GM21390 (cell line): ENCODE measurements around the gene PXDN.
"Not testable (repeated sequence)": the region's sequence is repeated elsewhere in the genome, so short reads cannot be mapped to it uniquely, and the experiment has no call there.

Experiments used
- ATAC-seq: cut with Tn5 transposase; IDR thresholded peaks from one replicate; pipeline ENCODE4 v1.9.1; 2021; ENCODE audit not compliant: unreplicated experiment

PXDN gene

DNA sequence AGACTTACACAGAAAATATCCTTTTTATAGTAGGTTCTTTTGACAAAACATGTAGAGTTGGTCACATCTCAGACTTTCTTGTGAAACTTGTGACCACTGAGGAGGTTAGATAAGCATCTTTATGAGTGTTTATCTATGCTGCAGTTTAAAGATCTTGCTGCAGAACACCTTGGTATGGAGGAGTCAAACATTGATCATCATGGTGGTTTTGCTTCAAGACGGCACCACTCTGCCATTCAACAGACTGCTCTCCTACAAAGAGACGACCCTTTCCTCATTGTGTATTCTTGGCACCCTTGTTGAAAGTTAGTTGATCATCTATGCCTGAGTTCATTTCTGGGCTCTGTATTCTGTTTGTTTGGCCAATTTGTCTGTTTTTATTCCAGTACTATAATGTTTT lies 20.0 kb downstream of the PXDN start:
- not testable (repeated sequence) for ATAC-seq

DNA sequence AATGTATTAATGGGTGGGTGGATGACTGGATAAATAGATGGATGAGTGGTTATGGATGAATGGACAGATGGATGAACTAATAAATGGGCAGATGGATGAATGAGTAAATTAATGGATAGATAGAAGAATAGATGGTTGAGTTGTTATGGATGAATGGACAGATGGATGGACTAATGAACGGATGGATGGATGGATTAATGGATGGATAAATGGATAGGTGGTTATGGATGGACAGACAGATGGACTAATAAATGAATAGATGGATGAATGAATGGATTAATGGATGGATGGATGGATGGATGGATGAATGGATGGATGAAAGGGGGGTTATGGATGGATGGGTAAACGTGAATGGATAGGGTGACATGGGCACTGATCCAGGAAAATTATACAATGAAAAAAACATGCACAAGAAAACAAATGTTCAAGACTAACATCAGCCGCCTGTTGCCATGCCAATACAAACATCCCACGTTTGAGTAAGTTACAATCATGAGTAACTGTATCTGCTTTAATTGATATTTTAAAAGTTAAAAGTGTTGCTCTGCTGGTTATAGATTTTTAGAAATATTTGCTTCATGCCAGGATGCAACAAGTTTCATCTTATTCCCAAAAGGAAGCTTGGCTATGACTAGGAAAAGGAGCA lies 20.8 kb downstream of the PXDN start:
- no peak for ATAC-seq

DNA sequence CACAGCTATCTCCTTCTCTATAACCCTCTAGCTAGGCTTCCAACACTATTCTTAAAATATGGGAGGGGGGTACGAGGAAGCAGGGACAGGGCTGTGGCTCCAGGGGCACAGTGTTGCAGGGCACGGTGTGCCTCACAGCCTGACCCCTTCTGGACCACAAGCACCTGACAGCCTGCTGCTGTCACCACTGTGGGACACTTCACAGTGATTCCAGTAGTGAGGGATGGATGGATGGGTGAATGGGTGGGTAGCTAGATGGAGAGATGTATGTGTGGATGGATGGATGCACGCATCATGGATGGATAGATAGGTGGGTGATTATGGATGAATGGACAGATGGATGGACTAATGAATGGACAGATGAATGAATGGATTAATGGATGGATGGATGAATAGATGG lies 21.6 kb downstream of the PXDN start:
- no peak for ATAC-seq

DNA sequence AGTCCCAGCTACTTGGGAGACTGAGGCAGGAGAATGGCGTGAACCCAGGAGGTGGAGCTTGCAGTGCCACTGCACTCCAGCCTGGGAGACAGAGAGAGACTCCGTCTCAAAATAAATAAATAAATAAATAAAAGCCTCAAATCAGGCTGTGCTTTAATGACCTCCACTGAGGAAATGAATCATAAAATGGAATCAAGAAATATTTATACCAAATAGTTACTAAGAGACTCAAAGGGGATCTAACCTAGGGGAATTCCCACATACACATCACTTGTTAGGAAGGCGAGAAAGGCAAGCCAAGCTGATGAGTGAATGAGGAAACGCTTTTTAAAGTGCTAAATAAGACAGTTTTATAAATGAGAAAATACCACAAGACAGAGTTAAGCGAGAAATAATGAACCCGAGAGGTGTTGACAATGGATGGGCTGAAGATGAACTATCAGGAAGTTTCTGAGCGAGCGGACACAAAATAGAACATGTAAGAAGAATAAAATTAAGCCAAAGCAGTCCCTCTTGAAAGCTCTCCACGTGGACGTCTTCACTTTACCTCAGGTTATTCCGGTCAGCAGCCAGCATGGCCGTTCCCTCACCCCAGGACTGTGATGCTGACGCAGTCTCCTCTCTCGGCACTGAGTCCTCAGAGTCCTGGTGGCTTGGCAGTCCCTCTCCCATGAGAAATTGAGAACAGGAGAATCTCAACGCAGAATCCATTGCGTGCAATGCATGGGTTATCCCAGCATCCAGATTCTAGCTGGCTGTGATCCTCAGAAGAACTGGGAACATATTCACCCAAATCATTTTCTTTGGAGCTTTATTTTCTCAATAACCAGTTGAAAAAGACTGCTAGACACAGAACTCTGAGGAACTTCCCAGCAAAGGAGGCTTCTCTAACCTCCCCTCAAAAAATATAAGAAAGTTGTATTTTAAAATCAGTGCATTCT lies 22.3 kb downstream of the PXDN start:
- no peak for ATAC-seq

DNA sequence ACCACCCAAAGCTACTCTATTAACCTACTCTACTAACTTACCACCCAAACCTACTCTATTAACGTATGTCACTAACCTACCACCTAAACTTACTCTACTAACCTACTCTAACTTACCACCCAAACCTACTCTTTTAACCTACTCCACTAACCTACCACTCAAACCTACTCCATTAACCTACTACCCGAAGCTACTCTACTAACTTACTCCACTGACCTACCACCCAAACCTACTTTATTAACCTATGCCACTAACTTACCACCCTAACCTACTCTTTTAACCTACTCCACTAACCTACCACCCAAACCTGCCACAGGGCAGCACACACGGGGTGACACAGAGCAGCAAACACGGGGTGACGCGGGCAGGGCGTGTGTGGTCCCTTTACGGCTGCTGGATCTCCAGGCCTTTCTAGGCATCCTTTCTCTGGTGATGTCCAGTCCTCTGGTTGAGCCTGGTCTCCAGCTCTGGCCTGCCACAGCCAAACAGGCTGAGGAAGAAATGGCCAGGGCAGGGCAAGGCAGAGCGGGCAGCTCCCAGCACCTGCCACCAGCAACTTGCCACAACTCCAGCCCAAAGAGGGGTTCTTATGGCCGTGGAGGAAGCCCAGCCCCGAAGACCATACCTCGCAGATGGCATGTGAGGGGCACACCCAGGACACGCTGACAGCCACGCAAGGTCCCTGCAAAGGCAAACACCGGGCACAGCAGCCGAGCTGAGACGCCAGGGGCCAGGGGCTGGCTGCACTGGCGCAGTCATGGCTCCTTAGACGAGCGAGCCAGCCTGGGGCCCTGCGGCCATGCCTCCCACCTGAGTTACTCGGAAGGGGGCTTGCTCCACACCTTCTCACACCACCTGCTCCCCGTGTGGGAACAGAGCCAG lies 25.7 kb downstream of the PXDN start:
- no peak for ATAC-seq

DNA sequence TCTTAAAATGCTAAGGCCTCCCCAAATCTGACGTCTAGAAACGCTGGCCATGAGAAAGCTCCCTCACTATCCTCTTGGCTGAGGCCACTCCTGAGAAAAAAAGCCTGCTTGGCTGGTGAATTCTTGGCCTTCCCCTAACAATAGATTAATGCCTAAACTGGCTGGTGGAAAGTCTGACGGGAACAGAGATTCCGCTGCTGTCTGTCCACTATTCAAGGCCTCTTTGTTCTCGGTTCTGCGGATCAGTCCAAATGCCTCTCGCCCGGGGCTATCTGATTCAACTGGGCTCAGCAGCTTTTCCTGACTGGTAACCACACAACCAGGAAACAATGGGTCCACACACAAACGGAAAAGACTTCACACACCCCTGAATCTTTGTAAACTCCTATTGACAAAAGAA lies 27.2 kb downstream of the PXDN start:
- ATAC-seq: no peak

DNA sequence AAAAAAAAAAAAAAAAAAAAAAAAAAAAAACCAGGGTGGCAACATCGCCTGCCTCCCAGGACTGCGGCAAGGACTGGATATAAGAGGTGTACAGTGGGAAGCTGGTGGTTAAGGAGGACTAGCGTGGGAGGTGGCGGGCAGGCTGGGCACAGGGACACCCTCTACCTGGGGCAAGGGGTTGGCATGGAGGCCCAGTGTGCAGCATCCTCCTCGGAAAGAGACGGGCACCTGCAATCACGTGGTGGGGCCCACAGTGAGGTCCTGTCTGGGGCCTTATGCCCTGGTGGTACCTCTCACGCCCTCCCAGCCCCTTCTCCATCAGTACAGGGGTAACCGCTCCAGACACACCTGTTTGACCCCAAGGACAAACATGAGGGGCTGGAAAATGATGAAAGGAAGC lies 27.9 kb downstream of the PXDN start:
- no peak for ATAC-seq

DNA sequence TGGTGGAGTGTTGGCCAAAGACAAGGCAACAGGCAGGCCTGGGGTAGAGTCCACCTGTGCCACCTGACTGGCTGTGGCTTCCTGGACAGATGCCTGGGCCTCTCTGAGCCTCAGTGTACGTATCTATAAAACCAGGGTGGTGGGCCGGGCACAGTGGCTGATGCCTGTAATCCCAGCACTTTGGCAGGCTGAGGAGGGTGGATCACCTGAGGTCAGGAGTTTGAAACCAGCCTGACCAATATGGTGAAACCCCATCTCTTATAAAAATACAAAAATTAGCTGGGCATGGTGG lies 28.4 kb downstream of the PXDN start:
- not testable (repeated sequence) for ATAC-seq

DNA sequence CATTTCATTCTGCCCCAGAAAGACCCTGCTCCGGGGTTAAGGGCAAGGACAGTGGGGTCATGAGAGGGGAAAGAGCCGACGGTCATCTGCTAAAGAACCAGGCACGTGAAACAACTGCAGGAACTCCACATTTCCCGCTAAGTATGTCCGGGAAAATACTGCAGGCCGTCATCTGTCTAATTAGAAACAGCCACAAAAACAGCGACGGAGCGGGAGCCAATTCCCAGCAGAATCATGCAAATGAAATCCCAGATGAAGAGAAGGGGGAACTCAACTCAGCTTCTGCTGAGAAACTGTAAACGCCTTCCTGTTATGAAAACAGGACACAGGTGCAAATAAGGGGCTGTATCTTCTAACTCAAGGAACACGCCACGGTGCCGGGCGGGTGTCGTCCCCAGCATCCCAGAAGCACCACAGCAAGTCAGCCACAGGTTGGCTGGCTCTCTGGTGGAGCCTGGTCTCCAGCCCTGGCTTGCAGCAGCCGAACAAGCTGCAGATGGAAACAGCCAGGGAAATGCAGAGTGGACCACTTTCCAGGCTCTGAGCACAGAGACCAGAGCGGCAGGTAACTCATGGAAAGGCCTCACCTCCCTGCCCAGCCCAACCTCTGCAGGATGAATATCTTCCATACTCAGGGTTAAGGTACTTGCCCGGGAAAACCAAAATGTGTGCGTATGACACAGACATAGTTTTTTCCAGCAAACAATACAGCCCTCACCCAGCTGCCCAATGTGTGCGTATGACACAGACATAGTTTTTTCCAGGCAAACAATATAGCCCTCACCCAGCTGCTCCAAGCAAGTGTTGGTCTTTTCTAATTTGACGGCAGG lies 28.9 kb downstream of the PXDN start:
- ATAC-seq: no peak

DNA sequence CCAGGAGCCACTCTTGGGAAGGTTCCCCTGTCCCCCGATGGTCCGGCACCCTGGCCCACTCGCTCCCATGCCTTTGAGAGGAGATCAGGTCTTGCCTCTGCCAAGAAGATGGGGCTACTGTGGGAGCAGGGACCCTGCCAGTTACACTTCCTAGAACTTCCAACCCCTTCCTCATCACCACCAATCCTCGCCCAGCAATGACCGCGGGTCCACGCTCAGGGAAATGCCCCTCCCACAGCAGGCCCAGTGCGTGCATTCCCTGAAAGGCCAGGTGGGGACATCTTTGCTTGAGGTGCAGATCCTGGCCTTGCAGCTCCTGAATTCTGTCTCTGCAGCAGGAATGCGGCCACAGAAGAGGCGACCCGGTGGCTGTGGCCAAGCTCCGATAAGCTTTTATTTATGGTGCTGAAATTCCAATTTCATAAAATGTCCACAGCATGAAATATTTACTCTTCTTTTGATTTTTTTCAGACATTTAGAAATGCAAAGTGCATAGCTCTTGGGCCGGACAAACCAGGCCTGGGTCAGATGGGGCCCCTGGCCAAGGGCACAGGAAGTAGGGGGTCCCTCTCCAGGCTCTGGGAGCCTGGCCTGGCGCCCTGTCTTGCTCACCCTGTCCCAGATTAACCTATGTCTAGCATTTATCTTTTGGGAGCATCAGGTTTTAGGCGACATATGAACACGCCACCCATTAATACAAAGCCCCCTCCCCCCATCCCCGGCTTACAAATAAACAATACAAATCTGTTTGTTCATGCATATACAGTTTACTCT lies 29.8 kb downstream of the PXDN start:
- ATAC-seq: no peak

DNA sequence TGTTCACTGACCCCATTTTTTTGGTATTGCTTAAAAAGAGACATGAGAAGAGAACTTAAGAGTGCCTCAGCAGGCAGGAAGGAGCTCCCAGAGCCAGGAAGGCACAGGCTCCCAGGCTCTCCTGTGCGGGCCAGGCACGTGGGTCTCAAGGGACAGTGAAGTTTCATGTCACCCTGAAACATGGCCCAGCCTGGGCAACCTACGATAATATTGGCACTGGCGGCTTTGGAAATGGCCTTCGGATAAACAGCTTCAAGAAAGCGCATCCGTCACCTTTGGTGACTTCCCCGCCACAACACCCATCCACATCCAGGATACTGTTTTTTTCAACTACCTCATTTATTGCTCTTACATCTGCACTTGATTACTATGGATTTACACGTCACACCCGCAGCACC lies 30.5 kb downstream of the PXDN start:
- no peak for ATAC-seq

DNA sequence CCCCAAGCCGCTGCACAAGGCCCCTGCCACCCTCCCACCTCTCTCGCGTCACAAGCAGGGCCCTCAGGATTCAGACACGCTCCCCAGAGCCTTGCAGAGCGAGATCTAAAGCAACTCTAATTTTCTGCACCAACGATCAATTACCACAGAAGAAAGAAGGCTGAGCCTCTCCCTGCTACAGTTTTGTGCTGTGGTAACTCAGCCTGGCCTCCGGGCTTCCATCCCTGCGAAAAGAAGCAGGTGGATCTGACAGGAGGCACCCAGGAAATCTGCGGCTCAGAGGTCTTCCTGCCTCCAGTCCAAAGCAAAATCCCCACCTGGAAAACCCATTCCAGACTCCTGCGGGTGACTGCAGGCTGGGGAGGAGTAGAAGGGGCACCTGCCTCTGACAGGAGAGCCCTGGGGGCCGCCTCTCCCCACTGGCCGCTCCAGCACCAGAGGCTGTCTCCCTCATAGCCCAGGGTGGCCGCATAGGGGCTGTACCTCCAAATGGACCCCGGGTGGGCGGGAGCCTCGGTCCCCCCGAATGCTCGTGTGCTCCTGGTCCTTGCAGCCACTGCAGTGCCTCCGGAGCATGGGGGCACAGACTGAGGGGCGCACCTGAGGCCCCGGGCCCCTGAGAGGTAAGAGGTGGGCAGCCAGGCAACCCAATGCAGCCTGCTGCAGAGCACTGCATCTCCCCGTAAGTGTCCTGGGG lies 31.0 kb downstream of the PXDN start:
- ATAC-seq: no peak

DNA sequence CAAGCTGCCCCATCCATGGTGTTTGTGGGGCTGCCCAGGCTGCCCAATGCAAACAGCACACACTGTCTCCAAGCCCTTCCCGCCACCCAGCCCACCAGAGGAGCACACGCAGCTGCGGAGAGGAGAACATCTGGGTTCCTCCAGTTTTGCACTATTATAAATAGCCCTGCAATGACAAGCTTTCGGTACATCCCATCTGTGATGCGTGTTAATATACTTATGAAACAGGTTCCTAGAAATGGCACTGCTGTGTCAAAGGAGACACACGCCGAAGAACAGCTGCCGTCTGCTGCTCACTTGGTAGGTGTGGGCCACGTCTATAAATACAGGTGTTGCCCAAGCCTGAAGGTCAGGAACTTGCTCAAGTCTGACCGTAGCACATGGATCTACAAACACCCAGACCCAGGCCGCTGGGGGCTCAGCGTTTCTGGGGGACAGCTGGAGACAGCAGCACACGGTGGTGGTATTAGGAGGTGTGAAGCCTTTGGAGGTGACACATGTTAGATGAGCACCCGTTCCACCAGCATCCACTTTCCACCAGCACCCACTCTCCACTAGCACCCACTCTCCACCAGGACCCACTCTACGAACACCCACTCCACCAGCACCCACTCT lies 34.3 kb downstream of the PXDN start:
- ATAC-seq: no peak

DNA sequence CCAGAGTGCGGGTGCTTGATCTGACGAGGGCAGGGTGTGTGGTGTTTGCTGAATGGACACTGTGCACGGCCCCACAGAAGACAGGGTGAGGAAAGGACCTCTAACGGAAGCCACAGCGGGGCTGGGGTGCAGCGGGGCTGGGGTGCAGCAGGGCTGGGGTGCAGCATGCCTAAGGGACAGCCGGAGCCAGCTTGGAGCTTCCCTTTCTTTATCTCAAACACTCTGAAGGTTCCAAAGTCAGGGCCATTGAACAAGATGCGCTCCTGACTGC lies 35.0 kb downstream of the PXDN start:
- ATAC-seq: no peak

DNA sequence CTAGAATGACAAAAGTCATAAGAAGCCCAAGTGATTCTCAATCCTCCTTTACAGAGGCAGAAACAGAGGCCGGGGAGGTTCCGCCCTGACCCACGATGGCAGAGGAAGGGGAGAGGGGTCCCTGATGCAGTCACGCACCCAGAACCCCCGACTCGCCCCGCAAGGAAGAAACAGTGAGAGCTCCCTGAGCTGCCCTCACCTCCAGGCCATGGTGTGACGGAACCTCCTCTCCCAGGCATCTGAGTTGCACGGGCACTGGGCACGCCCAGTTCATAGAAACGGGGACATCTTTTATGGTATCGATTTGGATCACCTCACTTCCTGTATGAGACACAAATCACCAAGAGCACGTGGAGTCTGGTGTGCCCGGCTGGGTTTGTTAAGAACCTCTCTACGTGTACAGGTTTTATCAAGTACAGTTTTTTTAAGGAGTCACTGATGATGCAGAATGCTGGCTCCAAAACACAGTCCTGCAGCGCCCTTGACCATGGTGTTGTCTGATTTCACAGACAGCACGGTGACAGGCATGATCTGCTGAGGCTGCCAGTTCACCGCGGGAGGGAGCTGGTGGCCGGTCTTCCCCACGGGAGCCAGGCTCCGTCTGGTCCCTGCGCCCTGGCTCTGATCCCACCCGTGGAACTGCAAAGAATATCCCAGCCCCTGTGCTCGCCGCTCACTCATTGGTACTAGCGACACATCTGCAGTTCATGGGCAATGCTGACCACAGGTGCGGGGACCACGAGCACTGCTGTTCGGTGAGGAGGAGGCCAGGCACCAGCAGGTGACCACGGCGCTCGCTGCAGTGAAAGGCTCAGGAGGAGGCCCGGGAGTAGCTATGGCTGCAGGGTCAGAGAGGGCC lies 35.6 kb downstream of the PXDN start:
- no peak for ATAC-seq

DNA sequence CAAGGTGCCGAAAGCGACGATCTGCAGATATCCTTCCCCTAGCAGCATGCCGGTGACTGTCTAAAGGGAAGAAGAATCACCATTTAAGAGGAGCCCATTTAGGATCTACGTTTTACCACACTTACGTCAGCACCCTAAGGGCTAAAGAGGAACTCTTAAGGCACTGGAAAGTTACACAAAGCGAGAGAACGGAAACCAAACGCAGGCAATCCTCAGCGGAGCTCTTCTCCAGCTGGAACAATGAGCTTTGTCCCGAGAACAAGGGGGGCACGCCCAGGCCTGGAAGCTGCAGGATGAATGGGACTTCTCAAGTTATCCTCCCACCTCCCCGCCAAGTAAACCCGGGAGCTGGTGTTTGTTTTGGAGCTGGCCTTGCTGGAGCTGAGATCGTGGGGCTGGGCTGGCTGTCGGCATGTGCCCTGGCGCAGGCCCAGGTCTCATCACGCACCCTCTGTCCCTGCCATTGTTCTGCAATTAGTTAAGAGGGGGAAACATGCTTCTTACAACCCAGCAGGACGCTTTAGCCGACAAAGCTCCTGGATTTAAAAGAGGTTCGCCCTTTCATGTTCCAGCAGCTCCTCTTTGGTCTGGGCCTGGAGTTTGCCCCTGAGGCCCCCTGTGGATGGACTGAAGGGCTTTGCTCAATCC lies 36.4 kb downstream of the PXDN start:
- no peak for ATAC-seq

DNA sequence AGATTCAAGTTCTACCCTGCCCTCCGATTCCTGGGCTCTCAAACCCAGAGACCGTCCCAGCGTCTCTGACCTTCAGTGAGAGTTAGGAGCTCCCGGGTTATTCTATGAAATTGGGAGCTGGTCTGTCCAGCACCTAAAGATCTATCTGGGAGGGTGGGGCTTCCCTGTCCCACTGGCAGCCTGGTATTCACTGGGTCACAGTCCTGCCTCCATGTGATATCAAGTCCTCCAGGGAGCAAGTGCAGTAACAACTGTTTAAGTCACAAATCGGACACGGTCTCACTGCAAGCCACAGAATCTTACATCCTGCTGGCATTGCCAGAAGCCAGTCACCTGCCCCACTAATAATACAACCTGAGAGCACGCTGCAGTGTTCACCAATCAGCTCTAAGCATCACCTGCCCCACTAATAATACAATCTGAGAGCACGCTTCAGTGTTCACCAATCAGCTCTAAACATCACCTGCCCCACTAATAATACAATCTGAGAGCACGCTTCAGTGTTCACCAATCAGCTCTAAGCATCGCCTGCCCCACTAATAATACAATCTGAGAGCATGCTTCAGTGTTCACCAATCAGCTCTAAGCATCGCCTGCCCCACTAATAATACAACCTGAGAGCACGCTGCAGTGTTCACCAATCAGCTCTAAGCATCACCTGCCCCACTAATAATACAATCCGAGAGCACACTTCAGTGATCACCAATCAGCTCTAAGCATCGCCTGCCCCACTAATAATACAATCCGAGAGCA lies 38.0 kb downstream of the PXDN start:
- not testable (repeated sequence) for ATAC-seq
